OCI-LY1 (cell line): ENCODE measurements around the gene SFSWAP.

Source experiments
- CTCF ChIP-seq: fragments of 200-600 bp; sonication (generic), shearing (Covaris generic); IDR thresholded peaks from 2 replicates; pipeline ENCODE4 v1.5.1; 2017; ENCODE audit warnings: mild to moderate bottlenecking, antibody characterized with exemption, low read length, moderate library complexity, mixed read lengths
- EZH2 ChIP-seq: fragments of 200-600 bp; sonication (generic), shearing (Covaris generic); IDR thresholded peaks from 2 replicates; pipeline ENCODE4 v1.8.0; 2017; ENCODE audit warnings: borderline replicate concordance, mixed run types, mild to moderate bottlenecking, antibody characterized with exemption, low read length, moderate library complexity, mixed read lengths

- TF ChIP-seq EZH2: no peak
- TF ChIP-seq CTCF: no peak
These were observed 43.3 kb downstream of the SFSWAP start for GRCh38 chr12:131754184-131754583.
